Measurements from ENCODE around the gene SUPT5H. TPM values are rescaled to one million over a fixed set of nuclear protein-coding genes. Genes with fewer than 3 reads are reported as not detected.
"Not testable (repeated sequence)": the region's sequence is repeated elsewhere in the genome, so short reads cannot be mapped to it uniquely, and the experiment has no call there.

SUPT5H gene
- total RNA-seq, 1 donor from 2014 or later, result 142 TPM

- no peaks in the 10 kb centered on the region for H3K27me3 ChIP-seq
- no peak overlapping the region for H3K27ac ChIP-seq
- DNase-seq (ENCODE audit: low spot score in 2 of 2), result no peak
- no peak for TF ChIP-seq CTCF (IDR thresholded peaks at IDR 0.05)
- H3K4me3 ChIP-seq, result no peak overlapping the region
- H3K9me3 ChIP-seq, result no peaks in the 10 kb centered on the region
- H3K36me3 ChIP-seq, result peaks cover 12 to 16% of the 10 kb centered on the region in 2 donors
- intact Hi-C loops (cut with DNase I), result no loop called here
- peaks cover 10 to 23% of the 10 kb centered on the region in 2 donors for H3K4me1 ChIP-seq
Observed at GRCh38 chr19:39438270-39438934, 7.0 kb upstream of the SUPT5H start.

GRCh38 chr19:39444598-39445195, 685 bp upstream of the SUPT5H start:
- H3K4me3 ChIP-seq, result peak overlapping the region; percentile 86 to 92
- no peak for DNase-seq (ENCODE audit: low spot score in 2 of 2)
- no peak for TF ChIP-seq CTCF (IDR thresholded peaks at IDR 0.05)
- intact Hi-C loops (cut with DNase I), result loop anchor here (1.0 to 10.0 kb wide), 5 partner anchors 8 to 320 kb away; partner anchors contain the start of genes EID2B, PAK4, SAMD4B and TIMM50
- H3K4me1 ChIP-seq, result peaks cover 13 to 32% of the 10 kb centered on the region in 2 donors
- H3K27me3 ChIP-seq, result no peaks in the 10 kb centered on the region
- H3K9me3 ChIP-seq, result no peaks in the 10 kb centered on the region
- H3K36me3 ChIP-seq, result peaks cover 4 to 17% of the 10 kb centered on the region in 2 donors
- peak overlapping the region; percentile 91 to 96 for H3K27ac ChIP-seq

GRCh38 chr19:39446365-39447084, 1.1 kb downstream of the SUPT5H start:
- H3K9me3 ChIP-seq, result no peaks in the 10 kb centered on the region
- no peak for TF ChIP-seq CTCF (IDR thresholded peaks at IDR 0.05)
- no peak for DNase-seq (ENCODE audit: low spot score in 2 of 2)
- H3K27me3 ChIP-seq, result no peaks in the 10 kb centered on the region
- peak overlapping the region; percentile 86 to 92 for H3K4me3 ChIP-seq
- peaks cover 13 to 32% of the 10 kb centered on the region in 2 donors for H3K4me1 ChIP-seq
- peaks cover 9 to 17% of the 10 kb centered on the region in 2 donors for H3K36me3 ChIP-seq
- H3K27ac ChIP-seq, result peak overlapping the region; percentile 91 to 96
- intact Hi-C loops (cut with DNase I), result loop anchor here (10.0 kb wide), 1 partner anchor 322 kb away; the partner anchor contains the start of gene PAK4

GRCh38 chr19:39448271-39448670, 2.9 kb downstream of the SUPT5H start:
- Histone ChIP-seq H3K27me3 (no peaks in the 10 kb centered on the region), H3K4me1 (peaks cover 13 to 32% of the 10 kb centered on the region in 2 donors), H3K9me3 (no peaks in the 10 kb centered on the region), H3K4me3 (no peak overlapping the region), H3K36me3 (peaks cover 19 to 21% of the 10 kb centered on the region in 2 donors), H3K27ac (no peak overlapping the region)
- no peak for DNase-seq (ENCODE audit: low spot score in 2 of 2)
- intact Hi-C loops (cut with DNase I), result loop anchor here (10.0 kb wide), 1 partner anchor 323 kb away; the partner anchor contains the start of gene PAK4
- no peak for TF ChIP-seq CTCF (IDR thresholded peaks at IDR 0.05)

GRCh38 chr19:39449116-39449797, 3.9 kb downstream of the SUPT5H start:
- no peak for DNase-seq (ENCODE audit: low spot score in 2 of 2)
- H3K4me1 ChIP-seq, result peaks cover 12 to 29% of the 10 kb centered on the region in 2 donors
- H3K9me3 ChIP-seq, result no peaks in the 10 kb centered on the region
- intact Hi-C loops (cut with DNase I), result loop anchor here (10.0 kb wide), 1 partner anchor 324 kb away; the partner anchor contains the start of gene PAK4
- H3K27me3 ChIP-seq, result no peaks in the 10 kb centered on the region
- no peak overlapping the region for H3K4me3 ChIP-seq
- H3K27ac ChIP-seq, result no peak overlapping the region
- TF ChIP-seq CTCF (IDR thresholded peaks at IDR 0.05), result no peak
- H3K36me3 ChIP-seq, result peaks cover 28 to 30% of the 10 kb centered on the region in 2 donors

- H3K4me3 ChIP-seq; intact Hi-C loops (cut with DNase I); H3K27me3 ChIP-seq; DNase-seq (ENCODE audit: low spot score in 2 of 2); H3K9me3 ChIP-seq; H3K27ac ChIP-seq: not testable (repeated sequence)
- H3K36me3 ChIP-seq, result peaks cover 38 to 40% of the 10 kb centered on the region in 2 donors
- peaks cover 7 to 20% of the 10 kb centered on the region in 2 donors for H3K4me1 ChIP-seq
Observed at GRCh38 chr19:39451257-39451656, 5.9 kb downstream of the SUPT5H start.
